IMR-90 (cell line): ENCODE results near the gene SNTN. TPM values are rescaled to one million over a fixed set of nuclear protein-coding genes. Genes with fewer than 3 reads are reported as not detected.

Source experiments
- ATAC-seq: fragments of 200-7000 bp; cut with Tn5 transposase; 2 replicates; pipeline ENCODE4 v1.9.1; 2020; ENCODE audit warnings: low read depth, mild to moderate bottlenecking, moderate library complexity
- BruUV-seq: library from RNA; stranded (reverse); fragments of 400-500 nt; replicated peaks from 2 replicates; lab custom pipeline; 2021; lab: Mats Ljungman, UMichigan
- CTCF ChIA-PET: fragments of 300-600 bp; formaldehyde crosslinking; extraction: SDS; loops from one replicate; lab custom pipeline; 2021; ENCODE audit warnings: antibody characterized with exemption; lab: Yijun Ruan, JAX
- POLR2A ChIA-PET: fragments of 300-600 bp; sonication (Branson Sonifier 250); formaldehyde crosslinking; loops from one replicate; lab custom pipeline; 2022; ENCODE audit warnings: antibody characterized with exemption; ENCODE audit not compliant: unreplicated experiment; lab: Charles Lee
- DNase-seq: peaks from one replicate; pipeline ENCODE4 v3.0.0; 2013
- H2AFZ ChIP-seq: replicated peaks from 2 replicates; pipeline ENCODE3; 2013; ENCODE audit warnings: low read length, mild to moderate bottlenecking; ENCODE audit not compliant: poor library complexity
- H2AK5ac ChIP-seq: 2 replicates; pipeline ENCODE4 v1.6.1; 2013; ENCODE audit warnings: low read depth, low read length, inconsistent platforms
- H2AK9ac ChIP-seq: replicated peaks from 2 replicates; pipeline ENCODE3; 2013; ENCODE audit warnings: mild to moderate bottlenecking, low read depth, low read length, moderate library complexity; ENCODE audit not compliant: poor library complexity
- H2BK120ac ChIP-seq: 2 replicates; pipeline ENCODE4 v1.6.1; 2013; ENCODE audit warnings: low read depth, low read length, inconsistent platforms
- H2BK15ac ChIP-seq: 3 replicates; pipeline ENCODE4 v1.6.1; 2013; ENCODE audit warnings: low read depth, low read length, inconsistent platforms
- H2BK20ac ChIP-seq: 2 replicates; pipeline ENCODE4 v1.6.1; 2013; ENCODE audit warnings: low read depth, mild to moderate bottlenecking, inconsistent platforms, low read length, moderate library complexity
- H2BK5ac ChIP-seq: 2 replicates; pipeline ENCODE4 v1.6.1; 2013; ENCODE audit warnings: mild to moderate bottlenecking, low read depth, low read length, inconsistent platforms; ENCODE audit not compliant: poor library complexity, severe bottlenecking
- H3K14ac ChIP-seq: replicated peaks from 2 replicates; pipeline ENCODE4 v1.6.1; 2013; ENCODE audit warnings: low read depth, low read length, inconsistent platforms
- H3K18ac ChIP-seq: 2 replicates; pipeline ENCODE4 v1.6.1; 2013; ENCODE audit warnings: low read depth, low read length, control low read depth
- H3K23ac ChIP-seq: 2 replicates; pipeline ENCODE4 v1.6.1; 2013; ENCODE audit warnings: low read depth, low read length, inconsistent platforms
- H3K27ac ChIP-seq: 2 replicates; pipeline ENCODE4 v1.5.1; 2013; ENCODE audit warnings: mild to moderate bottlenecking, control low read depth, low read length; ENCODE audit not compliant: insufficient read depth
- H3K27me3 ChIP-seq: 2 replicates; pipeline ENCODE4 v1.6.1; 2013; ENCODE audit warnings: low read length; ENCODE audit not compliant: control insufficient read depth, insufficient read depth
- H3K36me3 ChIP-seq: 2 replicates; pipeline ENCODE4 v1.6.1; 2013; ENCODE audit warnings: low read length, mixed read lengths; ENCODE audit not compliant: control insufficient read depth, insufficient read depth
- H3K4ac ChIP-seq: 2 replicates; pipeline ENCODE4 v1.6.1; 2013; ENCODE audit warnings: low read depth, low read length, inconsistent platforms
- H3K4me1 ChIP-seq: 2 replicates; pipeline ENCODE4 v1.6.1; 2013; ENCODE audit warnings: low read length, mixed read lengths; ENCODE audit not compliant: control insufficient read depth, insufficient read depth
- H3K4me2 ChIP-seq: 2 replicates; pipeline ENCODE4 v1.6.1; 2013; ENCODE audit warnings: low read depth, mild to moderate bottlenecking, control low read depth, low read length, moderate library complexity
- H3K4me3 ChIP-seq: 2 replicates; pipeline ENCODE4 v1.5.1; 2013; ENCODE audit warnings: low read depth, mild to moderate bottlenecking, control low read depth, low read length, moderate library complexity; ENCODE audit not compliant: insufficient read depth
- H3K56ac ChIP-seq: 2 replicates; pipeline ENCODE4 v1.6.1; 2013; ENCODE audit warnings: low read length, inconsistent platforms; ENCODE audit not compliant: insufficient read depth; ENCODE audit errors: extremely low read depth
- H3K79me1 ChIP-seq, 2 experiments: 2 replicates each; pipeline ENCODE4 v1.6.1; 2013; ENCODE audit warnings: low read length in 2 of 2, inconsistent platforms in 1 of 2, low read depth in 1 of 2
- H3K9ac ChIP-seq: 2 replicates; pipeline ENCODE4 v1.6.1; 2013; ENCODE audit warnings: low read depth, low read length, control low read depth
- H3K9me1 ChIP-seq: 2 replicates; pipeline ENCODE4 v1.6.1; 2013; ENCODE audit warnings: low read length, inconsistent platforms; ENCODE audit not compliant: insufficient read depth
- H3K9me3 ChIP-seq: 2 replicates; pipeline ENCODE4 v1.6.1; 2013; ENCODE audit warnings: low read length; ENCODE audit not compliant: control insufficient read depth, insufficient read depth
- H4K20me1 ChIP-seq: 2 replicates; pipeline ENCODE4 v1.6.1; 2013; ENCODE audit warnings: low read length, inconsistent platforms; ENCODE audit not compliant: insufficient read depth
- H4K5ac ChIP-seq: 2 replicates; pipeline ENCODE4 v1.6.1; 2013; ENCODE audit warnings: mild to moderate bottlenecking, low read depth, low read length, control low read depth
- H4K8ac ChIP-seq, 2 experiments: 2 replicates each; pipeline ENCODE4 v1.6.1; 2013; ENCODE audit warnings: low read depth in 2 of 2, low read length in 2 of 2, control low read depth in 1 of 2, inconsistent platforms in 1 of 2
- H4K91ac ChIP-seq: 2 replicates; pipeline ENCODE4 v1.6.1; 2013; ENCODE audit warnings: low read depth, low read length, inconsistent platforms; ENCODE audit not compliant: insufficient read depth
- BHLHE40 ChIP-seq: fragments of 150-350 bp; IDR thresholded peaks from 2 replicates; pipeline ENCODE4 v1.6.1; 2016; ENCODE audit warnings: mild to moderate bottlenecking, low read depth, low read length
- CHD1 ChIP-seq: IDR thresholded peaks from 2 replicates; pipeline ENCODE4 v1.6.1; 2012; ENCODE audit warnings: low read depth, low read length, improper control_type of control experiment
- CTCF ChIP-seq: conservative IDR thresholded peaks from 2 replicates; pipeline ENCODE4 v1.5.1; 2012; ENCODE audit warnings: mild to moderate bottlenecking, low read depth, low read length, improper control_type of control experiment
- FOS ChIP-seq: fragments of 150-350 bp; IDR thresholded peaks from 2 replicates; pipeline ENCODE4 v1.6.1; 2016; ENCODE audit warnings: low read depth, low read length
- MAFK ChIP-seq: IDR thresholded peaks from 2 replicates; pipeline ENCODE4 v1.6.1; 2012; ENCODE audit warnings: low read depth, low read length, improper control_type of control experiment
- MAZ ChIP-seq: IDR thresholded peaks from 2 replicates; pipeline ENCODE4 v1.6.1; 2012; ENCODE audit warnings: low read depth, mild to moderate bottlenecking, low read length, improper control_type of control experiment, moderate library complexity, borderline replicate concordance
- MXI1 ChIP-seq: IDR thresholded peaks from 2 replicates; pipeline ENCODE4 v1.6.1; 2012; ENCODE audit warnings: low read depth, mild to moderate bottlenecking, low read length, moderate library complexity, borderline replicate concordance
- RCOR1 ChIP-seq: IDR thresholded peaks from 2 replicates; pipeline ENCODE4 v1.6.1; 2012; ENCODE audit warnings: mild to moderate bottlenecking, low read length, improper control_type of control experiment; ENCODE audit not compliant: insufficient replicate concordance
- SMC3 ChIP-seq: fragments of 150-350 bp; IDR thresholded peaks from 2 replicates; pipeline ENCODE4 v1.6.1; 2016; ENCODE audit warnings: low read depth, mild to moderate bottlenecking, antibody characterized with exemption, low read length, moderate library complexity
- USF2 ChIP-seq: fragments of 150-350 bp; IDR thresholded peaks from 2 replicates; pipeline ENCODE4 v1.6.1; 2017; ENCODE audit warnings: mild to moderate bottlenecking, antibody characterized with exemption, low read length, low read depth
- dilution Hi-C: fragments of 300-500 bp; cut with HindIII; formaldehyde crosslinking; loops from one replicate; pipeline ENCODE4 v1.14.3; 2018; ENCODE audit warnings: low sequenced_read_pairs; ENCODE audit not compliant: unreplicated experiment
- in situ Hi-C: fragments of 300-500 bp; cut with MboI; formaldehyde crosslinking; loops from 3 replicates; pipeline ENCODE4 v1.14.3; 2019; ENCODE audit warnings: low sequenced_read_pairs, inconsistent platforms, mixed read lengths
- intact Hi-C: fragments of 100-400 bp; cut with micrococcal nuclease; formaldehyde crosslinking; loops from 2 replicates; pipeline ENCODE4 v1.10.0; 2022
- polyA plus RNA-seq, 3 experiments: library from polyadenylated mRNA; depleted of rRNA; stranded (reverse); fragments of >200 nt; gene quantifications; 2 replicates each; pipeline ENCODE4 v1.2.3, GENCODE V29; 2012; ENCODE audit warnings: low replicate concordance in 1 of 3
- total RNA-seq: library from RNA; depleted of rRNA; stranded (reverse); fragments of >200 nt; gene quantifications from 2 replicates; pipeline ENCODE4 v1.2.3, GENCODE V29; 2012
- TF ChIP-seq, protein P1 (sequence below): fragments of 150-350 bp; IDR thresholded peaks from 2 replicates; pipeline ENCODE4 v1.6.1; 2016; ENCODE audit warnings: low read depth, mild to moderate bottlenecking, low read length, moderate library complexity, borderline replicate concordance

Gene SNTN
- total and polyA plus RNA-seq, 2 of the 4 experiments (the other 2 are of a cell fraction), result not detected

GRCh38 chr3:63693351-63693750 lies 40.9 kb downstream of the SNTN start:
- Histone ChIP-seq H3K27ac (no peak overlapping the region), H2AK9ac (no peak overlapping the region), H3K4me2 (no peak overlapping the region), H2BK120ac (no peak overlapping the region), H2AK5ac (no peak overlapping the region), H2BK5ac (no peak overlapping the region), H3K4ac (no peak overlapping the region), H3K27me3 (no peaks in the 10 kb centered on the region), H4K20me1 (no peaks in the 10 kb centered on the region), H3K4me3 (no peak overlapping the region), H3K14ac (no peak overlapping the region), H3K9ac (no peak overlapping the region), H2BK15ac (no peak overlapping the region), H3K23ac (no peak overlapping the region), H3K56ac (no peak overlapping the region), H3K9me3 (no peaks in the 10 kb centered on the region), H4K8ac (no peak overlapping the region), H3K79me1 (no peaks in the 10 kb centered on the region), H3K4me1 (no peaks in the 10 kb centered on the region), H4K91ac (no peak overlapping the region), H3K9me1 (no peaks in the 10 kb centered on the region), H3K18ac (no peak overlapping the region), H3K36me3 (no peaks in the 10 kb centered on the region), H4K5ac (no peak overlapping the region), H2BK20ac (no peak overlapping the region), H2AFZ (no peak overlapping the region)
- BruUV-seq, result no TSS peak
- DNase-seq (no peak), ATAC-seq (no peak)
- POLR2A ChIA-PET, result no interaction called here
- CTCF ChIA-PET, result no interaction called here
- TF ChIP-seq MXI1, result no peak
- no peak for TF ChIP-seq FOS
- no peak for TF ChIP-seq BHLHE40
- no peak for TF ChIP-seq USF2
- TF ChIP-seq MAFK, result no peak
- TF ChIP-seq MAZ, result no peak
- TF ChIP-seq CTCF, result no peak
- no peak for TF ChIP-seq RCOR1
- TF ChIP-seq SMC3, result no peak
- TF ChIP-seq, protein P1, sequence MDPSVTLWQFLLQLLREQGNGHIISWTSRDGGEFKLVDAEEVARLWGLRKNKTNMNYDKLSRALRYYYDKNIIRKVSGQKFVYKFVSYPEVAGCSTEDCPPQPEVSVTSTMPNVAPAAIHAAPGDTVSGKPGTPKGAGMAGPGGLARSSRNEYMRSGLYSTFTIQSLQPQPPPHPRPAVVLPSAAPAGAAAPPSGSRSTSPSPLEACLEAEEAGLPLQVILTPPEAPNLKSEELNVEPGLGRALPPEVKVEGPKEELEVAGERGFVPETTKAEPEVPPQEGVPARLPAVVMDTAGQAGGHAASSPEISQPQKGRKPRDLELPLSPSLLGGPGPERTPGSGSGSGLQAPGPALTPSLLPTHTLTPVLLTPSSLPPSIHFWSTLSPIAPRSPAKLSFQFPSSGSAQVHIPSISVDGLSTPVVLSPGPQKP, result no peak
- no peak for TF ChIP-seq CHD1
- in situ Hi-C loops, result no loop called here
- dilution Hi-C loops, result no loop called here
- intact Hi-C loops, result no loop called here
